ENCODE results near the gene CD247. TPM values are rescaled to one million over a fixed set of nuclear protein-coding genes. Genes with fewer than 3 reads are reported as not detected.

Gene CD247
- total and polyA plus RNA-seq, 2 of the 13 experiments (the other 11 are each of a cell fraction or from before 2014, with no cell fraction given), result 0.20 TPM; not detected in 1

GRCh38 chr1:167438171-167439138, 79.9 kb downstream of the CD247 start (continued):
- no peak for TF ChIP-seq HNF1B (CRISPR knock-in tag; IDR thresholded peaks at IDR 0.05)
- no peak for TF ChIP-seq NFIC (IDR thresholded peaks at IDR 0.05; ENCODE audit: low read length)
- no peak for TF ChIP-seq TCF7 (IDR thresholded peaks at IDR 0.05; ENCODE audit: low read depth)
- no peak for TF ChIP-seq WIZ (CRISPR knock-in tag; IDR thresholded peaks at IDR 0.05)
- no peak for TF ChIP-seq KLF9 (CRISPR knock-in tag; IDR thresholded peaks at IDR 0.05; ENCODE audit: low read depth)
- no peak for TF ChIP-seq ZNF564 (CRISPR knock-in tag; IDR thresholded peaks at IDR 0.05)

GRCh38 chr1:167435484-167435883, 82.8 kb downstream of the CD247 start:
- H3K4me3 ChIP-seq (replicated peaks in 1 of 3; ENCODE audit: insufficient read depth in 1 of 3, low read depth in 2 of 3, low read length in 3 of 3), result no peak overlapping the region
- intact Hi-C loops (cut with micrococcal nuclease; ENCODE audit: unreplicated experiment), result no loop called here
- POLR2A ChIA-PET, result no interaction called here
- CTCF ChIA-PET (ENCODE audit: low intra/inter-chr PET ratio, low total read pairs), result no interaction called here
- no peaks in the 10 kb centered on the region for H3K79me2 ChIP-seq (ENCODE audit: insufficient read depth, low read length)
- no peaks in the 10 kb centered on the region for H4K20me1 ChIP-seq (ENCODE audit: insufficient read depth, low read length)
- DNase-seq (ENCODE audit: low spot score), result no peak
- no peak for ATAC-seq
- H3K27me3 ChIP-seq (ENCODE audit: control insufficient read depth in 1 of 2, insufficient read depth in 2 of 2, low read length in 2 of 2), result peaks cover 1 to 41% of the 10 kb centered on the region in 2 experiments; a peak in 3 of 5 replicates
- peaks cover 30% of the 10 kb centered on the region for H3K4me1 ChIP-seq (ENCODE audit: insufficient read depth, low read length)
- H3K27ac ChIP-seq (ENCODE audit: extremely low read length, insufficient read depth, low read length), result no peak overlapping the region
- FAIRE-seq, result no peak
- H3K4me2 ChIP-seq (ENCODE audit: low read depth, low read length), result no peak overlapping the region
- no peak overlapping the region for H2AFZ ChIP-seq (ENCODE audit: low read length)
- BruUV-seq (replicated peaks), result no TSS peak
- 18% methylated on average over 1 of the region's 4 CpGs for WGBS (ENCODE audit: low lambda C conversion rate)
- H3K36me3 ChIP-seq (replicated peaks in 1 of 2; ENCODE audit: control insufficient read depth in 1 of 2, insufficient read depth in 2 of 2, low read length in 2 of 2), result no peaks in the 10 kb centered on the region
- no peak overlapping the region for H3K9ac ChIP-seq (ENCODE audit: insufficient read depth, low read depth, low read length)
- no peaks in the 10 kb centered on the region for H3K9me3 ChIP-seq (ENCODE audit: low read length)
- in situ Hi-C loops (cut with HindIII; ENCODE audit: extremely low pct_ligation_motif_present, low pct_unique_long_range_greater_than_20kb), result no loop called here
- TF ChIP-seq FLYWCH1 (CRISPR knock-in tag; IDR thresholded peaks at IDR 0.05) (no peak), RERE (CRISPR knock-in tag; IDR thresholded peaks at IDR 0.05; ENCODE audit: low read depth) (no peak), HNRNPUL1 (IDR thresholded peaks at IDR 0.05; ENCODE audit: low read depth, low read length) (no peak), FOXO4 (CRISPR knock-in tag; conservative IDR thresholded peaks at IDR 0.05) (no peak)
